GM23248 (cell line): ENCODE data around the gene SEPTIN10.

Experiments
- EZH2 ChIP-seq: fragments of 200-600 bp; sonication (generic); IDR thresholded peaks from 2 replicates; pipeline ENCODE4 v1.6.1; 2018; ENCODE audit warnings: antibody characterized with exemption, mild to moderate bottlenecking; ENCODE audit not compliant: insufficient read depth, poor library complexity, severe bottlenecking
- EZH2phosphoT487 ChIP-seq: fragments of 200-600 bp; sonication (generic); IDR thresholded peaks from 2 replicates; pipeline ENCODE4 v1.6.1; 2018; ENCODE audit warnings: antibody characterized with exemption, moderate library complexity, mild to moderate bottlenecking, low read depth; ENCODE audit not compliant: insufficient read depth

DNA sequence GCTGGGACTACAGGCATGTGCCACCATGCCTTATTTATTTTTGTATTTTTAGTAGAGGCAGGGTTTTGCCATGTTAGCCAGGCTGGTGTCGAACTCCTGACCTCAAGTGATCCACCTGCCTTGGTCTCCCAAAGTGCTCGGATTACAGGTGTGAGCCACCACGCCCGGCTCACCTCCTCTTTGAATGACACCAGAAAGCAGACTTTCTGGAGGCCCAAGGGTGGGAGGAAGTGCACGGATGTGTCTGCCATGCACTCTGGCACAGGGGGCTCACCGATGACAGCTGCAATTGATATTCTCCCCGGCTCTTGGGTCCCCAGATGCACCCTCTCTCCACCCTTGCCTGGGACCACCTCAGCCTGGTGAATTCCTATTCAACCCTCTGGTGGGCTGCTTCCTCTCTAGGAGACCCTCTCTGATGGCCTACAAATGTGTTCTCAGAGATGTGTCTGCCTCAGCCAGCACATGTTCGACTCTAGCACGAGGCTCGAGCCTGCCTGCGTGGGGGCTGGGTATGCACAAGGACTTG, 87.3 kb downstream of the SEPTIN10 start:
- no peak for TF ChIP-seq EZH2phosphoT487
- TF ChIP-seq EZH2, result no peak
